NB4 (cell line): ENCODE results near the gene MS4A4A.

Source experiments
- CTCF ChIP-seq: IDR thresholded peaks from one replicate; pipeline ENCODE4 v1.5.1; 2012; ENCODE audit warnings: low read depth, low read length
- MAX ChIP-seq: IDR thresholded peaks from 2 replicates; pipeline ENCODE4 v1.6.1; 2011; ENCODE audit warnings: low read depth, low read length

GRCh38 chr11:60292145-60292544 is 11.7 kb downstream of the MS4A4A start:
- TF ChIP-seq CTCF (no peak), MAX (no peak)
